Nephron progenitor cell (in vitro differentiated cells): ENCODE results near the gene KIF16B.
A peak's percentile ranks its signal among the peaks of the same experiment; 100 is the strongest.

ENCODE experiments used
- DNase-seq: peaks from one replicate; pipeline ENCODE4 v3.0.0; 2021
- H3K27ac Mint-ChIP-seq: 2 replicates; pipeline ENCODE4 v1.8.0; 2021; ENCODE audit warnings: mild to moderate bottlenecking, moderate library complexity, mixed read lengths
- H3K27me3 Mint-ChIP-seq: 2 replicates; pipeline ENCODE4 v1.8.0; 2021; ENCODE audit warnings: mild to moderate bottlenecking, low read depth, mixed read lengths; ENCODE audit not compliant: poor library complexity
- H3K36me3 Mint-ChIP-seq: 2 replicates; pipeline ENCODE4 v1.8.0; 2021; ENCODE audit warnings: low read depth, mixed read lengths
- H3K4me1 Mint-ChIP-seq: 2 replicates; pipeline ENCODE4 v1.8.0; 2021; ENCODE audit warnings: mixed read lengths
- H3K4me3 Mint-ChIP-seq: 2 replicates; pipeline ENCODE4 v1.8.0; 2021; ENCODE audit warnings: mild to moderate bottlenecking, moderate library complexity, mixed read lengths
- H3K9me3 Mint-ChIP-seq: 2 replicates; pipeline ENCODE4 v1.8.0; 2021; ENCODE audit warnings: mild to moderate bottlenecking, moderate library complexity, mixed read lengths
- TF ChIP-seq, protein P1 (sequence below): fragments of 200-600 bp; sonication (generic); IDR thresholded peaks from 2 replicates; pipeline ENCODE4 v1.5.0; 2021; ENCODE audit warnings: antibody characterized with exemption

Gene KIF16B

DNA sequence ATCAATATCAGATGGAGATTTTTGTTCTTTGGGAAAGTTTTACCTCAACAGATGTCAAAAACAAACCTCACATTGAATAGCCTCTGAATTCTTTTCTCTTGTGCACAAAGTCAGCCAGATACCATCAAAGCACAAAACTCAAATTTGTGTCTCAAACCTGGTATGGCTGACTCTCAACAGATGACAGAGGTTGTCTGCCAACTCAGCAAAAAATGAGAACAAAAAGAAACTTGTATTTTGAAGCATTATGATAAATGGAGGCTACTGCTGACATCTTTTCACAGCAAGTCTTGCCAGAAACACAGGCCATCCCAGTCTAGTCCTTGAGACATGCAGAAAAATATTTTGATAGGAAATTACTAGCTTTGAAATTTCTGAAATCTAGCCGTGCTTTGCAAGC, 79.8 kb downstream of the KIF16B start:
- Mint-ChIP-seq H3K4me3 (no peak overlapping the region), H3K36me3 (peaks cover 42% of the 10 kb centered on the region), H3K27me3 (peaks cover 2% of the 10 kb centered on the region), H3K4me1 (peaks cover 9% of the 10 kb centered on the region), H3K27ac (no peak overlapping the region), H3K9me3 (no peaks in the 10 kb centered on the region)
- DNase-seq, result no peak
- TF ChIP-seq, protein P1, sequence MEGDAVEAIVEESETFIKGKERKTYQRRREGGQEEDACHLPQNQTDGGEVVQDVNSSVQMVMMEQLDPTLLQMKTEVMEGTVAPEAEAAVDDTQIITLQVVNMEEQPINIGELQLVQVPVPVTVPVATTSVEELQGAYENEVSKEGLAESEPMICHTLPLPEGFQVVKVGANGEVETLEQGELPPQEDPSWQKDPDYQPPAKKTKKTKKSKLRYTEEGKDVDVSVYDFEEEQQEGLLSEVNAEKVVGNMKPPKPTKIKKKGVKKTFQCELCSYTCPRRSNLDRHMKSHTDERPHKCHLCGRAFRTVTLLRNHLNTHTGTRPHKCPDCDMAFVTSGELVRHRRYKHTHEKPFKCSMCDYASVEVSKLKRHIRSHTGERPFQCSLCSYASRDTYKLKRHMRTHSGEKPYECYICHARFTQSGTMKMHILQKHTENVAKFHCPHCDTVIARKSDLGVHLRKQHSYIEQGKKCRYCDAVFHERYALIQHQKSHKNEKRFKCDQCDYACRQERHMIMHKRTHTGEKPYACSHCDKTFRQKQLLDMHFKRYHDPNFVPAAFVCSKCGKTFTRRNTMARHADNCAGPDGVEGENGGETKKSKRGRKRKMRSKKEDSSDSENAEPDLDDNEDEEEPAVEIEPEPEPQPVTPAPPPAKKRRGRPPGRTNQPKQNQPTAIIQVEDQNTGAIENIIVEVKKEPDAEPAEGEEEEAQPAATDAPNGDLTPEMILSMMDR, result no peak

DNA sequence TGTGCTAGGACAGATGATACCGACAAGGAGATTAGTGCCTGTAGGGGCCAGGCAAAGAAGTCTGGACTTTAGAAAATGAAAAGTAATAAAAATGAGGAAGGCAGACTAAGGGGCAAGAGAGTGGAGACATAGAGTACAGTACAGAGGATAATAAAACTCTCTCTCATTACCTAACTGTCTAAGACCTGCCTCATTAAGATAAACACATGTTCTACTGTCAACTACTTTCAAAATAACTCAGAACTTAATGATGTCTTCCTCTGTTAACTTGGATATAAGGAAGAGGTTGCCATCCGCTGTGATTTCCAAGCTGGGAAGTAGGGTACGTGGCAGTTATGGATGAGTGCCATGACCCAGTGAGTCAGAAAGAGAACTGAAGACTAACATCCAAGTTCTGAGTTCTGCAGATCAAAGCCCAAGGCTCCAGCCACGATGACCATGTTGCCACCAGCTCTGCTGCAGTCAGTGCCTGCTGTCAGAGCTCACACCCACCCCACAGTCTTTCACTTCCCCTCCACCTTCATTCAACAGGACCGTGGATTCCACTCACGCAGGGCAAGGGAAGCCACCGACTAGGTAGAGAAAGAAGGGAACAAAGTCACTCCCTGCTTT, 81.8 kb downstream of the KIF16B start:
- H3K9me3 Mint-ChIP-seq, result no peaks in the 10 kb centered on the region
- peak overlapping the region; percentile 20 for H3K27ac Mint-ChIP-seq
- H3K36me3 Mint-ChIP-seq, result peaks cover 49% of the 10 kb centered on the region
- TF ChIP-seq, protein P1, result no peak
- peaks cover 9% of the 10 kb centered on the region for H3K4me1 Mint-ChIP-seq
- no peak for DNase-seq
- H3K4me3 Mint-ChIP-seq, result no peak overlapping the region
- H3K27me3 Mint-ChIP-seq, result peaks cover 2% of the 10 kb centered on the region

DNA sequence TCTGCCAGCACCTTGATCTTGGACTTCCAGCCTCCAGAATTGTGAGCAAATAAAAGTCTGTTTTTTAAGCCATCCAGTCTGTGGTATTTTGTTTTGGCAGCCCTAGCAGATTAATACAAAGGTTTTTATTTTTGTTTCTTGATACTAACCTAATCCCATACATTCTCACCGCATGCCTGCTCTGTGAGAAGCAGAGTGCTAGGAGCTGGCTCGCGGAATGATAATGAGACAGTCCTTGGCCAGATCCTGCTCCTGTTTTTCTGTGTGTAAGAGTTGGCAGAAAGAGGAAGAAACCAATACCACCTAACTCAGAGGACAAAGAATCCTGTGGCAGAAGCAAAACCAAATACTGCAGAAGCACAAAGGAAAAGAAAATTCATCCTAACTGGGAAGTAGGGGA, 82.6 kb downstream of the KIF16B start:
- H3K4me1 Mint-ChIP-seq, result peaks cover 9% of the 10 kb centered on the region
- H3K9me3 Mint-ChIP-seq, result no peaks in the 10 kb centered on the region
- DNase-seq, result no peak
- peak overlapping the region; percentile 20 for H3K27ac Mint-ChIP-seq
- H3K4me3 Mint-ChIP-seq, result no peak overlapping the region
- peaks cover 2% of the 10 kb centered on the region for H3K27me3 Mint-ChIP-seq
- TF ChIP-seq, protein P1, result no peak
- H3K36me3 Mint-ChIP-seq, result peaks cover 55% of the 10 kb centered on the region

DNA sequence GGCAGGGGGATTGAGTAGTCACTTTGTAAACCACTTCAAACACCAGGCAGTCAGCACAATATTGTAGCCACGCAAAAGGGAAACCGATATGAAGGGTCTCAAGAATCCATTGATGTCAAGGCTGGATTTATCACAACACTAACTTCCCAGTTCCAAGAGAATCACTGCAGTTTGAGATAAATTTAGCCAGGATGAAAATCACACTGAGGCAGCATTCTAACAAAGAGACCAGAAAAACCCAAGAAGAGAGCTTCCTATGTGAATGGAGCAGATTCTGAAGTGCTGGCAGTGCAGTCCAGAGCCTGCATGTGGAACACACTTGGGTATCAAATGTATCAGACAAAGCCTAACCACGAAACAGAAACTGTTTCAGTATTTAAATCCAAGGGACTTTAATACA, 84.6 kb downstream of the KIF16B start:
- H3K4me3 Mint-ChIP-seq, result no peak overlapping the region
- peak overlapping the region; percentile 41 for H3K27ac Mint-ChIP-seq
- H3K27me3 Mint-ChIP-seq, result peaks cover 2% of the 10 kb centered on the region
- no peaks in the 10 kb centered on the region for H3K9me3 Mint-ChIP-seq
- peaks cover 9% of the 10 kb centered on the region for H3K4me1 Mint-ChIP-seq
- peaks cover 51% of the 10 kb centered on the region for H3K36me3 Mint-ChIP-seq
- TF ChIP-seq, protein P1, result no peak
- no peak for DNase-seq

DNA sequence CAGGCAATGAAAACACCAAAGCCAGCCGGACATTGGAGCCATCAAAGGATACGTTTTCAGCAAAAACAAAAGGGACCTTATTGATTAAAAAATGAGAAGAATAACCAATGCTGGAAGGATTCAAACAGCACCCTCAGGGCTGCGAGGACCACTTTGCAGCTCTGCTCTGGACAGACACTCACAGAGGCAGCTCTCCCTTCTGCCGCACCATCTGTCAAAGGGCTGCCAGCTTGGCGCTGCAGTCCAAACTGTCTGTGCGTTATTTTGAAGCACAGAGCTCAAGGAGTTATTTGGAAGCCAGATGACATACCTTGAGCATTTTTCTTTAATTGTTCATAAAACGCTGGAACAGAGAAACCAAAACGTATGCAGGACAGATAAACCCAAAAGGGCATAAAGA, 85.2 kb downstream of the KIF16B start:
- peak overlapping the region; percentile 41 for H3K27ac Mint-ChIP-seq
- peaks cover 9% of the 10 kb centered on the region for H3K4me1 Mint-ChIP-seq
- H3K9me3 Mint-ChIP-seq, result no peaks in the 10 kb centered on the region
- DNase-seq, result no peak
- TF ChIP-seq, protein P1, result no peak
- peaks cover 2% of the 10 kb centered on the region for H3K27me3 Mint-ChIP-seq
- peaks cover 55% of the 10 kb centered on the region for H3K36me3 Mint-ChIP-seq
- H3K4me3 Mint-ChIP-seq, result no peak overlapping the region

DNA sequence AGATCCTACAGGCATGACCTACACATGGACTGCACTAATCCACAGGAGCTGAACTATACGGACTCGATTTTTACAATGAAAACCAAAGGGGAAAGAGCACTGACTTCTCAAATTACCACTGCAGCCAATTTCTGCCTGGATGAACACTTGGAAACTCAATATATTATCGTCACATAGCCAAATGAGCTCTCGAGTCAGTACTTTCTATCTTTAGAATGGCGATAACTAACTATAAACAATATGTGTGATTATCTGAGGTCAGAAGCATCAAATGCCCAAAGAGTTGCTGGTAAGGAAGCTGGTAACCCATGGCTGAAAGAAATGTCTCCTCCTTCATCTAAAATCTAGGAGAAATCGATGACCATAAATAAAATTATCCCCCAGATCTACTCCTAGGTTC, 86.7 kb downstream of the KIF16B start:
- Mint-ChIP-seq H3K27ac (no peak overlapping the region), H3K4me3 (no peak overlapping the region), H3K36me3 (peaks cover 54% of the 10 kb centered on the region), H3K27me3 (peaks cover 2% of the 10 kb centered on the region), H3K4me1 (peaks cover 9% of the 10 kb centered on the region), H3K9me3 (no peaks in the 10 kb centered on the region)
- TF ChIP-seq, protein P1, result no peak
- no peak for DNase-seq
